ENCODE measurements around the gene KPNA2.
"Not testable (repeated sequence)": the region's sequence is repeated elsewhere in the genome, so short reads cannot be mapped to it uniquely, and the experiment has no call there.

The KPNA2 gene

GRCh38 chr17:67999291-67999911 lies 36.1 kb upstream of the KPNA2 start:
- 94% methylated on average over 3 of the region's 3 CpGs for WGBS
- Histone ChIP-seq H3K9ac (ENCODE audit: low read depth, low read length) (no peak overlapping the region), H3K27ac (ENCODE audit: low read depth, low read length) (no peak overlapping the region), H3K27me3 (ENCODE audit: insufficient read depth, low read length) (peaks cover 25% of the 10 kb centered on the region), H3K9me3 (ENCODE audit: insufficient read depth, low read depth, low read length) (no peaks in the 10 kb centered on the region), H3K4me1 (ENCODE audit: insufficient read depth, low read length) (peaks cover 10% of the 10 kb centered on the region), H3K4me3 (ENCODE audit: low read length) (no peak overlapping the region), H3K36me3 (ENCODE audit: insufficient read depth, low read length) (no peaks in the 10 kb centered on the region)

DNA sequence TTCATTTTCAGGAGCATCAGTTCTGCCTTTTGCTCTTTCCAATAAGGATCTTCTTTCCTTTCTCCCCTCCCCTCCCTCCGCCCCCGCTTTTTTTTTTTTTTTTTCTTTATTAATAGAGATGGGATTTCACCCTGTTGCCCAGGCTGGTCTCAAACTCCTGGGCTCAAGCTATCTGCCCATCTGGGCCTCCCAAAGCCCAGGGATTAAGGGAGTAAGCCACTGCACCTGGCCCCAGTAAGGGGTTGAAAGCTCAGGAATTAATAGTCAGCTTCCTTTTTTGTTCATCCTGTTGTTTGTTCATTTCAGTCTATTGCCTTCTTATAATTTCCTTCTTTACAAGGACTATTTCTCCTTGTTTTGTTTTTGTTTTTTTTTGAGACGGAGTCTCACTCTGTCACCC lies 31.3 kb upstream of the KPNA2 start:
- Histone ChIP-seq H3K36me3 (ENCODE audit: insufficient read depth, low read length) (no peaks in the 10 kb centered on the region), H3K4me3 (ENCODE audit: low read length) (no peak overlapping the region), H3K27me3 (ENCODE audit: insufficient read depth, low read length) (no peaks in the 10 kb centered on the region), H3K9ac (ENCODE audit: low read depth, low read length) (no peak overlapping the region), H3K9me3 (ENCODE audit: insufficient read depth, low read depth, low read length) (no peaks in the 10 kb centered on the region), H3K27ac (ENCODE audit: low read depth, low read length) (no peak overlapping the region), H3K4me1 (ENCODE audit: insufficient read depth, low read length) (no peaks in the 10 kb centered on the region)
- WGBS, result 100% methylated on average over 1 of the region's 3 CpGs

- no peaks in the 10 kb centered on the region for H3K4me1 ChIP-seq (ENCODE audit: insufficient read depth, low read length)
- H3K27ac ChIP-seq (ENCODE audit: low read depth, low read length), result no peak overlapping the region
- no peaks in the 10 kb centered on the region for H3K36me3 ChIP-seq (ENCODE audit: insufficient read depth, low read length)
- no peaks in the 10 kb centered on the region for H3K27me3 ChIP-seq (ENCODE audit: insufficient read depth, low read length)
- no peak overlapping the region for H3K9ac ChIP-seq (ENCODE audit: low read depth, low read length)
- no peak overlapping the region for H3K4me3 ChIP-seq (ENCODE audit: low read length)
- no peaks in the 10 kb centered on the region for H3K9me3 ChIP-seq (ENCODE audit: insufficient read depth, low read depth, low read length)
- 91% methylated on average over 6 of the region's 6 CpGs for WGBS
Observed at GRCh38 chr17:68006797-68007196, 28.7 kb upstream of the KPNA2 start.

- H3K27ac ChIP-seq (ENCODE audit: low read depth, low read length), result no peak overlapping the region
- H3K36me3 ChIP-seq (ENCODE audit: insufficient read depth, low read length), result no peaks in the 10 kb centered on the region
- H3K9ac ChIP-seq (ENCODE audit: low read depth, low read length), result no peak overlapping the region
- peak overlapping the region; percentile 2; the same call in 1 of the 2 replicates for H3K4me3 ChIP-seq (ENCODE audit: low read length)
- WGBS, result 48% methylated on average over 20 of the region's 20 CpGs
- H3K9me3 ChIP-seq (ENCODE audit: insufficient read depth, low read depth, low read length), result no peaks in the 10 kb centered on the region
- H3K27me3 ChIP-seq (ENCODE audit: insufficient read depth, low read length), result no peaks in the 10 kb centered on the region
- no peaks in the 10 kb centered on the region for H3K4me1 ChIP-seq (ENCODE audit: insufficient read depth, low read length)
Observed at GRCh38 chr17:68011199-68011665, 24.3 kb upstream of the KPNA2 start.

DNA sequence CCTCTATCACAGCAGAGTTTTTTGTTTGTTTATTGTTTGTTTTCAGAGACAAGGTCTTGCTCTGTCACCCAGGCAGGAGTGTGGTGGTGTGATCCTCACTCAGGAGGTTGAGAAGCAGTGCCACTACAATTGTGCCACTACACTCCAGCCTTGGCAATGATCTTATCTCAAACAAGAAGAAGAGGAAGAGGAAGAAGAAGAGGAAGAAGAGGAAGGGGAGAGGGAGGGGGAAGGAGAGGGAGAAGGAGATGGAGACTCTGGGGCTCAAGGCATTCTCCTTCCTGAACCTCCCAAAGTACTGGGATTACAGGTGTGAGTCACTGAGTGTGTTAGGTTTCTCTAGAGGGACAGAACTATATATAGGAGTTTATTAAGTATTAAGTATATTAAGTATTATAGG lies 22.1 kb upstream of the KPNA2 start:
- no peak overlapping the region for H3K4me3 ChIP-seq (ENCODE audit: low read length)
- no peaks in the 10 kb centered on the region for H3K4me1 ChIP-seq (ENCODE audit: insufficient read depth, low read length)
- H3K9ac ChIP-seq (ENCODE audit: low read depth, low read length), result no peak overlapping the region
- H3K27me3 ChIP-seq (ENCODE audit: insufficient read depth, low read length), result no peaks in the 10 kb centered on the region
- no peak overlapping the region for H3K27ac ChIP-seq (ENCODE audit: low read depth, low read length)
- no peaks in the 10 kb centered on the region for H3K36me3 ChIP-seq (ENCODE audit: insufficient read depth, low read length)
- H3K9me3 ChIP-seq (ENCODE audit: insufficient read depth, low read depth, low read length), result no peaks in the 10 kb centered on the region

DNA sequence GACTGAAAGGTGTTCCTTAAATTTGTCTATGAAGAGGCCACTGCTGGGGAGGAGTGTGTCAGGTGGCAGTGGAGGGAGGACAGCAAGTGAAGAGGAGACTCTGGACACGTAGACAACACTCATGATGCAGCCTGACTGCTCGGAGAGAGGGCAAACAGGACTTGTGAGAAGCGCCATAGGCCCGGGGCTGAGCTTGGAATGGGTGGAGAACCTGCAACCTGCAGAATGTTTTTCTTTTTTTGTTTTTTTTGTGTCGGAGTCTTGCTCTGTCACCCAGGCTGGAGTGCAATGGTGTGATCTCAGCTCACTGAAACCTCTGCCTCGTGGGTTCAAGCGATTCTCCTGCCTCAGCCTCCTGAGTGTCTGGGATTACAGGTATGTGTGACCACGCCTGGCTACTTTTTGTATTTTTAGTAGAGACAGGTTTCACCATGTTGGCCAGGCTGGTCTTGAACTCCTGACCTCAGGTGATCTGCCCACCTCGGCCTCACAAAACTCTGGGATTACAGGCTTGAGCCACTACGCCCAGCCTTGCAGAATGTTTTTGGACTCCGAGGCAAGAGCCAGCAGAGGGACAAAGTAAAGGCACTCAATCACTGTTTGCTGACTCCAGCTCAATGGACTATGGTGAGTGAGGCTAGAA lies 20.3 kb upstream of the KPNA2 start:
- no peaks in the 10 kb centered on the region for H3K9me3 ChIP-seq (ENCODE audit: insufficient read depth, low read depth, low read length)
- no peaks in the 10 kb centered on the region for H3K36me3 ChIP-seq (ENCODE audit: insufficient read depth, low read length)
- no peak overlapping the region for H3K27ac ChIP-seq (ENCODE audit: low read depth, low read length)
- no peak overlapping the region for H3K9ac ChIP-seq (ENCODE audit: low read depth, low read length)
- H3K4me3 ChIP-seq (ENCODE audit: low read length), result no peak overlapping the region
- no peaks in the 10 kb centered on the region for H3K4me1 ChIP-seq (ENCODE audit: insufficient read depth, low read length)
- WGBS, result 91% methylated on average over 11 of the region's 11 CpGs
- H3K27me3 ChIP-seq (ENCODE audit: insufficient read depth, low read length), result no peaks in the 10 kb centered on the region

GRCh38 chr17:68016838-68017237 lies 18.7 kb upstream of the KPNA2 start:
- Histone ChIP-seq H3K9ac (ENCODE audit: low read depth, low read length) (no peak overlapping the region), H3K36me3 (ENCODE audit: insufficient read depth, low read length) (no peaks in the 10 kb centered on the region), H3K27me3 (ENCODE audit: insufficient read depth, low read length) (no peaks in the 10 kb centered on the region), H3K4me1 (ENCODE audit: insufficient read depth, low read length) (peaks cover 4% of the 10 kb centered on the region; the same call in 1 of the 2 replicates), H3K27ac (ENCODE audit: low read depth, low read length) (no peak overlapping the region), H3K4me3 (ENCODE audit: low read length) (no peak overlapping the region), H3K9me3 (ENCODE audit: insufficient read depth, low read depth, low read length) (no peaks in the 10 kb centered on the region)
- WGBS, result 90% methylated on average over 1 of the region's 2 CpGs

GRCh38 chr17:68018493-68018892 lies 17.0 kb upstream of the KPNA2 start:
- H3K27me3 ChIP-seq (ENCODE audit: insufficient read depth, low read length); H3K36me3 ChIP-seq (ENCODE audit: insufficient read depth, low read length); H3K9me3 ChIP-seq (ENCODE audit: insufficient read depth, low read depth, low read length); H3K4me1 ChIP-seq (ENCODE audit: insufficient read depth, low read length); H3K9ac ChIP-seq (ENCODE audit: low read depth, low read length); H3K4me3 ChIP-seq (ENCODE audit: low read length); H3K27ac ChIP-seq (ENCODE audit: low read depth, low read length): not testable (repeated sequence)
- WGBS, result 95% methylated on average over 21 of the region's 21 CpGs

GRCh38 chr17:68019336-68019674 lies 16.2 kb upstream of the KPNA2 start:
- WGBS, result 84% methylated on average over 7 of the region's 9 CpGs
- Histone ChIP-seq H3K9ac (ENCODE audit: low read depth, low read length) (no peak overlapping the region), H3K4me3 (ENCODE audit: low read length) (peak overlapping the region; percentile 33), H3K4me1 (ENCODE audit: insufficient read depth, low read length) (peaks cover 4% of the 10 kb centered on the region; the same call in 1 of the 2 replicates), H3K27me3 (ENCODE audit: insufficient read depth, low read length) (no peaks in the 10 kb centered on the region), H3K36me3 (ENCODE audit: insufficient read depth, low read length) (no peaks in the 10 kb centered on the region), H3K27ac (ENCODE audit: low read depth, low read length) (no peak overlapping the region), H3K9me3 (ENCODE audit: insufficient read depth, low read depth, low read length) (no peaks in the 10 kb centered on the region)

DNA sequence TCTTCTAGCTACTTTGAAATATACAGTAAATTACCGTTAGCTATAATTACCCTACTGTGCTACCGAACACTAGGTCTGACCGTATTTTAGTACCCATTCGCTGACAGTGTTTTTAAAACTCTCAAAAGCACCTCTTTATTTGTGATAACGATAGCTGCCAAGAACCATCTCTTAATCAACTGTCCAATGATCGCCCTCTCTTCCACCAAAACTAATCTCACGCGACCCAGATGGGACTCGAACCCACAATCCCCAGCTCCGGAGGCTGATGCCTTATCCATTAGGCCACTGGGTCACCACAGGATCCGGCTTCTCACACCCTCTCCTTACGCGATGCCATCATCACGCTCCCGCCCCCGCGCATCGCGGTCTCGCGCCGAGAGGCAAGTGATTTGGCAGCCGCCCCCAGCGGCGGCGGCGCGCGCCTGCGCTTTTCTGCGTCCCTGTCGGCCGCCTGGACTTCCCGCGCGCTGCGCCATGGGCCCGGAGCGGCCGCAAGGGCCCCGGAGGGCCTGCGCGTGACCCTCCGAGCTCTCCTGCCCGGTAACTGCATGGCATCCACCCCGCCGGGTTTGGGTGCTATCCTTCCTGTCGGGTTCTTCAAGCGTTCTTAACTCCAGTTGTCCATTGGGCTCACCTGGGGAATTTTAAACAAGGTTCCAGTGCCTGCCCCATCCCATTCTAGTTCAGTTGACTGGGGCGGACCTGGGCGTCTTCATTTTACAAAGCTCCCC lies 15.7 kb upstream of the KPNA2 start:
- 3% methylated on average over 51 of the region's 51 CpGs for WGBS
- H3K9ac ChIP-seq (ENCODE audit: low read depth, low read length), result peak overlapping the region; percentile 85

GRCh38 chr17:68020409-68020756 lies 15.2 kb upstream of the KPNA2 start:
- peak overlapping the region; percentile 79 for H3K27ac ChIP-seq (ENCODE audit: low read depth, low read length)
- 5% methylated on average over 11 of the region's 12 CpGs for WGBS
- H3K27me3 ChIP-seq (ENCODE audit: insufficient read depth, low read length), result no peaks in the 10 kb centered on the region
- H3K9ac ChIP-seq (ENCODE audit: low read depth, low read length), result peak overlapping the region; percentile 85
- H3K4me3 ChIP-seq (ENCODE audit: low read length), result peak overlapping the region; percentile 71
- H3K4me1 ChIP-seq (ENCODE audit: insufficient read depth, low read length), result peaks cover 4% of the 10 kb centered on the region; the same call in 1 of the 2 replicates
- H3K9me3 ChIP-seq (ENCODE audit: insufficient read depth, low read depth, low read length), result no peaks in the 10 kb centered on the region
- H3K36me3 ChIP-seq (ENCODE audit: insufficient read depth, low read length), result no peaks in the 10 kb centered on the region

More for the DNA sequence above, 15.7 kb upstream of the KPNA2 start:
- H3K27ac ChIP-seq (ENCODE audit: low read depth, low read length), result peak overlapping the region; percentile 79
- peaks cover 4% of the 10 kb centered on the region; the same call in 1 of the 2 replicates for H3K4me1 ChIP-seq (ENCODE audit: insufficient read depth, low read length)
- H3K36me3 ChIP-seq (ENCODE audit: insufficient read depth, low read length), result no peaks in the 10 kb centered on the region
- peak overlapping the region; percentile 71 for H3K4me3 ChIP-seq (ENCODE audit: low read length)
- H3K9me3 ChIP-seq (ENCODE audit: insufficient read depth, low read depth, low read length), result no peaks in the 10 kb centered on the region
- H3K27me3 ChIP-seq (ENCODE audit: insufficient read depth, low read length), result no peaks in the 10 kb centered on the region
